KBM-7 (cell line): Measurements from ENCODE around the gene ELOVL5.
"Not testable (repeated sequence)": the region's sequence is repeated elsewhere in the genome, so short reads cannot be mapped to it uniquely, and the experiment has no call there.

Source experiments
- DNase-seq: peaks from one replicate; pipeline ENCODE4 v3.0.0-alpha.2; 2015
- in situ Hi-C: fragments of 300-500 bp; cut with MboI; formaldehyde crosslinking; loops from 2 replicates; pipeline ENCODE4 v1.14.3; 2020; ENCODE audit warnings: low sequenced_read_pairs, low pct_unique_long_range_greater_than_20kb, mixed read lengths

Gene ELOVL5

GRCh38 chr6:53348371-53349208 is at the start of gene ELOVL5:
Gene ELOVL5 (minus strand): TSS chr6:53348950. CDS start chr6:53295699, 53,251 bp downstream.
- DNase-seq = peak; percentile 95
- in situ Hi-C loops = no loop called here

GRCh38 chr6:53397283-53397682 is 48.5 kb upstream of the ELOVL5 start:
- no peak for DNase-seq
- in situ Hi-C loops = no loop called here

- DNase-seq = no peak
- in situ Hi-C loops = no loop called here
These were observed 47.2 kb upstream of the ELOVL5 start for GRCh38 chr6:53395986-53396385.

GRCh38 chr6:53394704-53395103 is 46.0 kb upstream of the ELOVL5 start:
- no peak for DNase-seq
- in situ Hi-C loops = no loop called here

- in situ Hi-C loops = no loop called here
- DNase-seq = no peak
These were observed 42.4 kb upstream of the ELOVL5 start for GRCh38 chr6:53391170-53391569.

GRCh38 chr6:53390010-53390409 is 41.3 kb upstream of the ELOVL5 start:
- no peak for DNase-seq
- in situ Hi-C loops = no loop called here

- in situ Hi-C loops = not testable (repeated sequence)
These were observed 39.9 kb upstream of the ELOVL5 start for GRCh38 chr6:53388615-53389014.

GRCh38 chr6:53382421-53382820 is 33.7 kb upstream of the ELOVL5 start:
- no peak for DNase-seq
- in situ Hi-C loops = no loop called here

More at GRCh38 chr6:53388615-53389014, 39.9 kb upstream of the ELOVL5 start:
- DNase-seq = not testable (repeated sequence)

- no peak for DNase-seq
- in situ Hi-C loops = no loop called here
These were observed 29.5 kb upstream of the ELOVL5 start for GRCh38 chr6:53378208-53378607.

GRCh38 chr6:53377793-53378192 is 29.0 kb upstream of the ELOVL5 start:
- no peak for DNase-seq
- in situ Hi-C loops = no loop called here

- in situ Hi-C loops = no loop called here
These were observed 28.5 kb upstream of the ELOVL5 start for GRCh38 chr6:53377289-53377688.

GRCh38 chr6:53376661-53377226 is 28.0 kb upstream of the ELOVL5 start:
- DNase-seq = no peak
- in situ Hi-C loops = no loop called here

More at GRCh38 chr6:53377289-53377688, 28.5 kb upstream of the ELOVL5 start:
- no peak for DNase-seq

- no peak for DNase-seq
- in situ Hi-C loops = no loop called here
These were observed 27.1 kb upstream of the ELOVL5 start for GRCh38 chr6:53375847-53376246.

- DNase-seq = no peak
- in situ Hi-C loops = no loop called here
These were observed 24.9 kb upstream of the ELOVL5 start for GRCh38 chr6:53373638-53374037.

GRCh38 chr6:53369876-53370515 is 21.2 kb upstream of the ELOVL5 start:
- in situ Hi-C loops = no loop called here
- DNase-seq = no peak

- in situ Hi-C loops = no loop called here
- DNase-seq = no peak
These were observed 20.3 kb upstream of the ELOVL5 start for GRCh38 chr6:53369051-53369450.

- in situ Hi-C loops = no loop called here
- no peak for DNase-seq
These were observed 17.4 kb upstream of the ELOVL5 start for GRCh38 chr6:53366128-53366641.

GRCh38 chr6:53363341-53364079 is 14.8 kb upstream of the ELOVL5 start:
- no peak for DNase-seq
- in situ Hi-C loops = no loop called here

- DNase-seq = peak; percentile 26
- in situ Hi-C loops = no loop called here
These were observed 12.8 kb upstream of the ELOVL5 start for GRCh38 chr6:53361549-53362031.
